Astrocyte (in vitro differentiated cells and primary cell): ENCODE results near the gene SPATA20. TPM values are rescaled to one million over a fixed set of nuclear protein-coding genes. Genes with fewer than 3 reads are reported as not detected.

Source experiments
- DNase-seq: peaks from one replicate; pipeline ENCODE4 v3.0.0-alpha.2; 2010; ENCODE audit warnings: low read depth
- FAIRE-seq: peaks from 2 replicates; lab custom pipeline; 2011; peaks lifted over from hg19 to GRCh38; lab: Jason Lieb, UNC
- H2AFZ ChIP-seq: 2 replicates; pipeline ENCODE4 v1.6.0; 2012; ENCODE audit warnings: low read depth, low read length, inconsistent platforms
- H3K27ac ChIP-seq: 2 replicates; pipeline ENCODE4 v1.5.1; 2011; ENCODE audit warnings: low read depth, low read length, inconsistent platforms
- H3K27me3 ChIP-seq: 2 replicates; pipeline ENCODE4 v1.6.0; 2011; ENCODE audit warnings: low read length, inconsistent platforms; ENCODE audit not compliant: insufficient read depth
- H3K36me3 ChIP-seq: 2 replicates; pipeline ENCODE4 v1.5.1; 2011; ENCODE audit warnings: low read length, inconsistent platforms; ENCODE audit not compliant: insufficient read depth
- H3K4me1 ChIP-seq: 2 replicates; pipeline ENCODE4 v1.5.1; 2011; ENCODE audit warnings: low read length, inconsistent platforms; ENCODE audit not compliant: insufficient read depth
- H3K4me2 ChIP-seq: 2 replicates; pipeline ENCODE4 v1.6.0; 2012; ENCODE audit warnings: low read length, inconsistent platforms
- H3K4me3 ChIP-seq: 2 replicates; pipeline ENCODE4 v1.5.1; 2011; ENCODE audit warnings: low read depth, mild to moderate bottlenecking, low read length, inconsistent platforms; ENCODE audit not compliant: insufficient read depth
- H3K79me2 ChIP-seq: 2 replicates; pipeline ENCODE4 v1.6.0; 2012; ENCODE audit warnings: mild to moderate bottlenecking, low read length, inconsistent platforms; ENCODE audit not compliant: insufficient read depth
- H3K9ac ChIP-seq: 2 replicates; pipeline ENCODE4 v1.6.0; 2012; ENCODE audit warnings: mild to moderate bottlenecking, low read length, inconsistent platforms
- H3K9me3 ChIP-seq: 2 replicates; pipeline ENCODE4 v1.5.1; 2012; ENCODE audit warnings: low read depth, mild to moderate bottlenecking, low read length, inconsistent platforms; ENCODE audit not compliant: insufficient read depth
- H4K20me1 ChIP-seq: 2 replicates; pipeline ENCODE4 v1.6.0; 2012; ENCODE audit warnings: low read length, inconsistent platforms; ENCODE audit not compliant: insufficient read depth
- H3K27ac Mint-ChIP-seq: one replicate; pipeline ENCODE4 v1.8.0; 2021; ENCODE audit warnings: mild to moderate bottlenecking, mixed read lengths; ENCODE audit not compliant: unreplicated experiment
- H3K27me3 Mint-ChIP-seq: one replicate; pipeline ENCODE4 v1.8.0; 2021; ENCODE audit warnings: low read depth, mixed read lengths; ENCODE audit not compliant: unreplicated experiment
- H3K36me3 Mint-ChIP-seq: one replicate; pipeline ENCODE4 v1.8.0; 2021; ENCODE audit warnings: low read depth, mixed read lengths; ENCODE audit not compliant: unreplicated experiment
- H3K4me1 Mint-ChIP-seq: one replicate; pipeline ENCODE4 v1.8.0; 2021; ENCODE audit warnings: low read depth, mixed read lengths; ENCODE audit not compliant: unreplicated experiment
- H3K4me3 Mint-ChIP-seq: one replicate; pipeline ENCODE4 v1.8.0; 2021; ENCODE audit warnings: mild to moderate bottlenecking, moderate library complexity, mixed read lengths; ENCODE audit not compliant: unreplicated experiment
- H3K9me3 Mint-ChIP-seq: one replicate; pipeline ENCODE4 v1.8.0; 2021; ENCODE audit warnings: mild to moderate bottlenecking, mixed read lengths; ENCODE audit not compliant: unreplicated experiment
- EZH2 ChIP-seq: IDR thresholded peaks from 2 replicates; pipeline ENCODE4 v1.6.1; 2012; ENCODE audit warnings: mild to moderate bottlenecking, low read length, inconsistent platforms; ENCODE audit not compliant: insufficient read depth
- total RNA-seq: library from RNA; stranded (reverse); gene quantifications from 2 replicates; pipeline ENCODE4 v1.2.1, GENCODE V29; 2021
- TF ChIP-seq, protein P1 (sequence below): IDR thresholded peaks from 2 replicates; pipeline ENCODE4 v1.5.1; 2011; ENCODE audit warnings: low read depth, mild to moderate bottlenecking, inconsistent platforms, low read length, moderate library complexity; ENCODE audit not compliant: insufficient read depth

SPATA20 gene
- total RNA-seq, 1 donor from 2014 or later = 32.0 TPM

DNA sequence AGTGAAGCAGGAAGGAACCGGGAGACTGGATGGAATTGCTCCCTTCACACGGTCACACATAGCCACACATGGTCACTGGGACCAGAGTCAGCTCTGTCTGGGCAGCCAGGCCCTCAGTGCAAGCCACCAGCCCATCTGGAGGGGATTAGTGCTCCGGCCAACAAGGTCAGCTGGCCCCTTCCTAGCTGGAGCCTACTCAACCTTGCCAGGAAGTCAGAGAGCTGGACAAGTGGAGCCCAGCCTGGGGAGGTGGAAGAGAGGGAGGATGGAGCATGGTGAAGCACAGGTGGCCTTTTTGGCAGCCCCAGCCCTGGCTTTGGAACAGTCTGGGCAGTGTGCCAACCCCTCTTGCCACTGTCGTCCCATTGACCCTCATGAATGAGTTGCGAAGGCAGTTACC is 9.8 kb downstream of the SPATA20 start:
- Histone ChIP-seq H4K20me1 (peaks cover 15% of the 10 kb centered on the region), H3K27me3 (peaks cover 30% of the 10 kb centered on the region), H2AFZ (no peak overlapping the region), H3K36me3 (no peaks in the 10 kb centered on the region), H3K9ac (no peak overlapping the region), H3K9me3 (no peaks in the 10 kb centered on the region), H3K27ac (no peak overlapping the region), H3K4me1 (peaks cover 20% of the 10 kb centered on the region), H3K79me2 (no peaks in the 10 kb centered on the region), H3K4me2 (no peak overlapping the region), H3K4me3 (no peak overlapping the region)
- peaks cover 20% of the 10 kb centered on the region for H3K36me3 Mint-ChIP-seq
- DNase-seq (no peak), FAIRE-seq (no peak)
- TF ChIP-seq, protein P1, sequence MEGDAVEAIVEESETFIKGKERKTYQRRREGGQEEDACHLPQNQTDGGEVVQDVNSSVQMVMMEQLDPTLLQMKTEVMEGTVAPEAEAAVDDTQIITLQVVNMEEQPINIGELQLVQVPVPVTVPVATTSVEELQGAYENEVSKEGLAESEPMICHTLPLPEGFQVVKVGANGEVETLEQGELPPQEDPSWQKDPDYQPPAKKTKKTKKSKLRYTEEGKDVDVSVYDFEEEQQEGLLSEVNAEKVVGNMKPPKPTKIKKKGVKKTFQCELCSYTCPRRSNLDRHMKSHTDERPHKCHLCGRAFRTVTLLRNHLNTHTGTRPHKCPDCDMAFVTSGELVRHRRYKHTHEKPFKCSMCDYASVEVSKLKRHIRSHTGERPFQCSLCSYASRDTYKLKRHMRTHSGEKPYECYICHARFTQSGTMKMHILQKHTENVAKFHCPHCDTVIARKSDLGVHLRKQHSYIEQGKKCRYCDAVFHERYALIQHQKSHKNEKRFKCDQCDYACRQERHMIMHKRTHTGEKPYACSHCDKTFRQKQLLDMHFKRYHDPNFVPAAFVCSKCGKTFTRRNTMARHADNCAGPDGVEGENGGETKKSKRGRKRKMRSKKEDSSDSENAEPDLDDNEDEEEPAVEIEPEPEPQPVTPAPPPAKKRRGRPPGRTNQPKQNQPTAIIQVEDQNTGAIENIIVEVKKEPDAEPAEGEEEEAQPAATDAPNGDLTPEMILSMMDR = no peak
- TF ChIP-seq EZH2 = no peak
- H3K9me3 Mint-ChIP-seq = no peaks in the 10 kb centered on the region
- no peak overlapping the region for H3K4me3 Mint-ChIP-seq
- peaks cover 41% of the 10 kb centered on the region for H3K27me3 Mint-ChIP-seq
- H3K27ac Mint-ChIP-seq = peak overlapping the region; percentile 58
- peaks cover 1% of the 10 kb centered on the region for H3K4me1 Mint-ChIP-seq

DNA sequence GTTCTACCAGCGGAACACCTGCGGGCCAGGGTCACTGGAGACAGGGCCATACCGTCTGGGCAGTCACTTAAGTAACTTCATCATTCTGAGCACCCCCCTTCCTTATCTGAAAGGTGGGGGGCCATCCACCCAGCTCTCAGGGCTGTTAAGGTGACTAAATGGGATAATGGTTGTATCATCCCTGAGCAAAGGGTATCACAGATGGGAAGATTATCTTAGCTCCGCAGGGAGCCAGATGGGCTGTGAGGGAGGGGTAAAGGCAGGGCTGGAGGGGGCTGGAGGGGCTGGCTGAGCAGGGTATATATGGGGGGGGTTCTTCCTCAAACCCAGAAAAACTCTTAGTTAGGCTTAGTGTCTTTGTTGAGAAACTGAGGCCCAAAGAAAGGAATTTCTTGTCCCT is 10.7 kb downstream of the SPATA20 start:
- FAIRE-seq = no peak

DNA sequence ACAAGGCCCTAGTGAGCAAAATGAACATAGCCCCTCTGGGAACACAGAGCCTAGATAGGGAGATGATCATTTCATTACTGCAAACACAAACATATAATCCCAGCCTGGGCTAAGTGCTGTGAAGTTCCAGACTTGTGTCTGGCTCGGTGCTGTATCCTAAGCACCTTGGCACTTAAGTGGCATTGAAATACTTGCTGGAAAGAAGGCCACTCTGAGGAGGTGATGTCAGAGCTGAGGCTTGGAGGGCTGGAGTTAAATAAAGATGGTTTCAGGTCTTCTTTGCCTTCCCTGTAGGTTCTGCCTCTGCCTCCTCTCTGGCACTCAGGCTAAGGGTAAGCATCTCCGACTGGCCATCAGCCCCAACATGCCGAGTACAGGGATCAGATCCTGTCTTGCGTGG is 11.1 kb downstream of the SPATA20 start:
- no peaks in the 10 kb centered on the region for H3K9me3 ChIP-seq
- peaks cover 15% of the 10 kb centered on the region for H4K20me1 ChIP-seq
- no peaks in the 10 kb centered on the region for H3K79me2 ChIP-seq
- no peak for DNase-seq
- H3K9me3 Mint-ChIP-seq = no peaks in the 10 kb centered on the region
- H3K36me3 Mint-ChIP-seq = peaks cover 20% of the 10 kb centered on the region
- H3K4me2 ChIP-seq = no peak overlapping the region
- H3K9ac ChIP-seq = no peak overlapping the region
- H2AFZ ChIP-seq = no peak overlapping the region
- H3K27ac ChIP-seq = no peak overlapping the region
- H3K4me3 Mint-ChIP-seq = no peak overlapping the region
- peaks cover 48% of the 10 kb centered on the region for H3K27me3 Mint-ChIP-seq
- H3K4me1 Mint-ChIP-seq = peaks cover 5% of the 10 kb centered on the region
- no peaks in the 10 kb centered on the region for H3K36me3 ChIP-seq
- peaks cover 20% of the 10 kb centered on the region for H3K4me1 ChIP-seq
- peaks cover 41% of the 10 kb centered on the region for H3K27me3 ChIP-seq
- H3K27ac Mint-ChIP-seq = no peak overlapping the region
- FAIRE-seq = no peak
- TF ChIP-seq EZH2 = no peak
- TF ChIP-seq, protein P1 = no peak
- H3K4me3 ChIP-seq = no peak overlapping the region

More for the DNA sequence above, 10.7 kb downstream of the SPATA20 start:
- Histone ChIP-seq H3K79me2 (no peaks in the 10 kb centered on the region), H3K27ac (no peak overlapping the region), H3K36me3 (no peaks in the 10 kb centered on the region), H3K27me3 (peaks cover 36% of the 10 kb centered on the region), H3K4me2 (no peak overlapping the region), H3K4me3 (no peak overlapping the region), H2AFZ (no peak overlapping the region), H3K9me3 (no peaks in the 10 kb centered on the region), H3K9ac (no peak overlapping the region), H3K4me1 (peaks cover 20% of the 10 kb centered on the region), H4K20me1 (peaks cover 15% of the 10 kb centered on the region)
- TF ChIP-seq, protein P1 = no peak
- no peak for TF ChIP-seq EZH2
- peaks cover 47% of the 10 kb centered on the region for H3K27me3 Mint-ChIP-seq
- H3K9me3 Mint-ChIP-seq = no peaks in the 10 kb centered on the region
- peaks cover 20% of the 10 kb centered on the region for H3K36me3 Mint-ChIP-seq
- H3K4me3 Mint-ChIP-seq = no peak overlapping the region
- H3K27ac Mint-ChIP-seq = no peak overlapping the region
- H3K4me1 Mint-ChIP-seq = peaks cover 5% of the 10 kb centered on the region
- no peak for DNase-seq
